Measurements from ENCODE around the gene SEMA4D. TPM values are rescaled to one million over a fixed set of nuclear protein-coding genes. Genes with fewer than 3 reads are reported as not detected.

The SEMA4D gene
- total RNA-seq, 1 donor from 2014 or later: 28.2 TPM

DNA sequence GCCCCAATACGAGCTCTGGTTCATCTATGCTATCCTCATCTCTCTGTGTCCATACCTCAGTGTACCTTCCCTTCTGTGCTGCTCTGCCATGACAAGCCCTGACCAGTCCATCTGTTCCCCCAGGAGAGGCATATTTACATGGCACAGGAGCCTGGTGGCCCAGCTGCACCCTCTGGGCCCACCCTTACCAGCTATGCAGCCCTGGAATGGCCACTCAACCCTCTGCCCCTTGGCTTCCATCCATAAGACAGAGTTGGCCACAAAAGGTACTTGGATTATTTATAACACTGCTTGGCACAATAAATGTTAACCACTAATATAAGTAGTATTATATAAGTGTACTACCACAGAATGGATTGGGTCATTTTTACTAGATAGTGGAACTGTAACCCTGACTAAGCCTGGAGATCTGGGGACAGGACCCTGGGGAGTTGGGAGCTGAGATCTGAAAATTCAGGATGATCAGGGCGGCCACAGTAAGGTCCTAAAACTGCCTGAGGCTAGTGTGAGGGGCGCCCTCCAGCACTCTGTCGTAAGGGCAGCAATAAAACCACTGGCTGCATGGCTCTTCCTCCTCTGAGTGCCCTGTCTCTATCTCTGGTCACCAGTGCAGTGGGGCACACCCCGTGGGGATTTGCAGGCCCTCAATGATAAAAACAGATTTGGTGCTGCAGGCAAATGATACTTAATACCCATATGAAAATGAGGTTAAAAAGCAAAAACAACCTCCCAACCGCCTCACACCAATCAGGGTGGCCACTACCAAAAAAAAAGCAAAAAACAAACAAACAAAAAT, 65.8 kb downstream of the SEMA4D start:
- no peak for DNase-seq (ENCODE audit: low spot score)

DNA sequence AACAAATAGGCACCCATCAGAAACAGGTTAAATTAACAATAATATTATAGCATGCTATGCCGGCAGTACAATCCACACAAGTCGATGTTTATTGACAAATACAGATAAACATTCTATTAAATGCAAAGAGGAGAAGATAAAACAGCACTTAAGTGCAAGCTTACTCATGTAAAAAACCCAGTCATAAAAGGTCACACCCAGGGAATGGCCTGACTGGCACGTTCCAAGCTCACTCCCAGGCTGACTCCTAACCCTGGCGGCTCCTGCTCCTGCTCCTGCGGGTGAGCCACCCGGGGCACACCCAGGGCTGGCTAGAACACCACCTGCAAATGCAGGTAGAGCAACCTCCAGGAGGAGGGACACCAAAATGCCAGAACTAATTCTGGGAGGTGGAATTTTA, 66.9 kb downstream of the SEMA4D start:
- no peak for DNase-seq (ENCODE audit: low spot score)

DNA sequence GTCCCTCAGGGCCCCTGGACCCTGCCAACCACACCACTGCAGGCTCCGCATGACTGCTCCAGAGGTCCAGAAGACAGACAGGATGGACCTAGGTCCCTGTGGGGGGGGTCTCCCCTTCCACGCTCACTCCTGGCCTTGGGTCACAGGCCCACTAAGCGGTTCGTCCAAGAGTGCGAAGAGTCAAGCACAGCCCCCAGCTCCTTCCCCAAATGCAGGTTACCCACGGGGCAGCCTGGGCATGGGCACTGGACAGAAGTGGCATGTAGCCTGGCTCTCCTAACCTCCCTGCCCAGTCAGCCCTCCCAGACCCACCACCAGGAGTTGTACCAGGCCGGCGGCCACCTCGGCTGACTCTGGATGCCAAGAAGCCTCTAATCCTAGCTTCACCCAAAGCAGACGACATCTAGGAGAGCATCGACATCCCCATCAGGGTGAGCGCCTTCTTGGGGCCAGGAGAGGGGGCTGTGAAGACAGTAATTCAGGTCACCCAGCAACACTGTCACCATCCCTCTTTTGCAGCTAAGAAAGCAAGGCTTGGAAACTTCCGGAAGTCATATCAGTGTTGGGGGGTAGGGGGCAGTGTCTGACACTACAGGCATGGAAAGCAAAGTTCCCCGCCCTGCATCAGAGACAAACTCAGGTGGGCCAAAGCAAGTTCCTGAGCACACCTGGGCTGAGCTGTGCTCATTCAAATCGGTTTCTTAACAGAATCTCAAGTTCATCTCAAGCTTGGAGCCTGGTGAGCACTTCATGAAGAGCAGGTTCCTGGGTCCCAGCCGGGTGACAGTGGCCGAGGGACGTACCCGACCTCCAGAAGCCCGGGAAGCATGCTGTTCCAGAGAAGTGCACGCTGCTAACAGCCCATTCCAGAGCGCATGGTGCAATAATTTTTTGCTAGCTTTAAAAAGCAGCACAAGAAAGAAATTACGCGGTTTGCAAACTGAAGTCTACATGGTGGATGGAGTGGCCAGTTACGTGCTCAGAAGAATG, 68.7 kb downstream of the SEMA4D start:
- DNase-seq (ENCODE audit: low spot score): no peak

GRCh38 chr9:89428222-89428761, 69.6 kb downstream of the SEMA4D start:
- DNase-seq (ENCODE audit: low spot score): no peak

GRCh38 chr9:89427621-89428221, 70.2 kb downstream of the SEMA4D start:
- no peak for DNase-seq (ENCODE audit: low spot score)

- no peak for DNase-seq (ENCODE audit: low spot score)
These were observed 71.4 kb downstream of the SEMA4D start for GRCh38 chr9:89426384-89426961.

- no peak for DNase-seq (ENCODE audit: low spot score)
These were observed 72.0 kb downstream of the SEMA4D start for GRCh38 chr9:89425921-89426383.

- DNase-seq (ENCODE audit: low spot score): no peak
These were observed 72.7 kb downstream of the SEMA4D start for GRCh38 chr9:89425024-89425805.

DNA sequence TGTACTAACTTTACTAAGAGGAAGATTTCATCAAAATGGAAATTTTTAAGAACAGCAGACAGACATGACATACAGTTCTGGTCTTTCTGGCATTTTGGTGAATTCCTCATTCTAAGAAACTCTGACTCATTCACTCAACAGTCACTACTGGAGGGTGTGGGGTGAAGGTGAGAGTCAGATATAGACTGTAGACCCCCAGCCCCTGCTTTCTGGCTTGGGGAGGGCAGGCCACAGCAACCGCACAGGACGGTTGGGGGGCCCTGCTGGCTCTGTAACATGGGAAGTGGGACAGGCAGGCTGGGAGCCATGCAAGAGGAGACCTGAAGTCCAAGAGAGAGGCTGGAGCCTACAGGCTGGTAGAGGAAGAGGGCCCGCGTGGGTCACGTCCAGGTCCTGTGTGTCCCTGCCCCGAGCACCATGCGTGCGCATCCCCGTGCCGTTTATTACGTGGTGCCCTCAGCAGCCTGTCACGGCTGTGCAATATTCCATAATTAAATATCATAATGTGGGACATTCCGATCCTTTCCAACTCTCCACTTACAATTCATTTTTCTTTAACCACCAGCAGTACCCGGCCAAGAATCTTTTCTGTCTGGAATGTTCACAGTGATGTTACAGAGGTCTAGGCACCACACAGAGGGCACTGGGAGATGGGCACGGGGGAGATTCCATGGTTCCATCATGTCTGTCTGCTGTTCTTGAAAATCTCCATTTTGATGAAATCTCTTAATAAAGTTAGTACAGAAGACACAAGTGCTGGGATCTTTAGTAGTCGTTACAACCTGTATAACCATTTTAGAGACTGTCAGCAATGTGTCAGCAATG, 75.5 kb downstream of the SEMA4D start:
- DNase-seq (ENCODE audit: low spot score): no peak

DNA sequence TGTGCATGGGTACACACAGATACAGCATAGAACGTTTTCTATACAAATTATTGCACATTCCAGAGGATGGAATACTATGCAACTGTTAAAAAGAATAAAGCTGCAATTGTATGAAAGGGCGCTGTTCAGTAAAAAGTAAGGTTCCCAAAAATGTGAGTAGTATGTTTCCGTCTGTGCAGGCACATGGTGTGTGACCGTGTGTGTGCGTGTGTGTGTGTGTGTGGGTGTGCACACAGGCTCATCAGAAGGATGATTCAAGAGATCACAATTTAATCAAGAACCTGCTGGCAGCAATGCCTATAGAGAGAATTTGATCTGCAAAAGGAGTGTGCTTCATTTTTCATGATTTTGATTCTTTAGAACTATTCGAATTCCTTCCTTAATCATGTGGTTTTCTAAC, 76.3 kb downstream of the SEMA4D start:
- DNase-seq (ENCODE audit: low spot score): no peak

- no peak for DNase-seq (ENCODE audit: low spot score)
These were observed 77.3 kb downstream of the SEMA4D start for GRCh38 chr9:89420397-89421178.

DNA sequence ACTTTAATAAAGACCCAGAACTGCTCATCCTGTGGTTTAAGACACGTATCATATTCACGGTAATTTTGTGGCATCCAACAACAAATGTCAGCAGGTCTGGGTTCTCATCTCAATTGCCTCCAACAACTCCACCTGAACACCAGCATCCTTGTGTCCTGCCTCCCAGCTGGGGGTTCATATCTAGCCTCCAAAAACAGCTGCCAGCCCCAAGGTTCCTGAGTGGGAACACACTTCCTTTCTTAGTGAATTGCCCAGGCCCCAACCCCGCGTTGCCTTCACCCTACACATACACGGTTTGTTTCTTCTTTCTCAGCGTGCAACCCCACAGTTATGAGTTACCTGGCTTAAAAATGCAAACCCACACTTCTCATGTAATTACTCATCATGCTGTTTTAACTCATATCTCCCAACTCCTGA, 77.9 kb downstream of the SEMA4D start:
- DNase-seq (ENCODE audit: low spot score): no peak

DNA sequence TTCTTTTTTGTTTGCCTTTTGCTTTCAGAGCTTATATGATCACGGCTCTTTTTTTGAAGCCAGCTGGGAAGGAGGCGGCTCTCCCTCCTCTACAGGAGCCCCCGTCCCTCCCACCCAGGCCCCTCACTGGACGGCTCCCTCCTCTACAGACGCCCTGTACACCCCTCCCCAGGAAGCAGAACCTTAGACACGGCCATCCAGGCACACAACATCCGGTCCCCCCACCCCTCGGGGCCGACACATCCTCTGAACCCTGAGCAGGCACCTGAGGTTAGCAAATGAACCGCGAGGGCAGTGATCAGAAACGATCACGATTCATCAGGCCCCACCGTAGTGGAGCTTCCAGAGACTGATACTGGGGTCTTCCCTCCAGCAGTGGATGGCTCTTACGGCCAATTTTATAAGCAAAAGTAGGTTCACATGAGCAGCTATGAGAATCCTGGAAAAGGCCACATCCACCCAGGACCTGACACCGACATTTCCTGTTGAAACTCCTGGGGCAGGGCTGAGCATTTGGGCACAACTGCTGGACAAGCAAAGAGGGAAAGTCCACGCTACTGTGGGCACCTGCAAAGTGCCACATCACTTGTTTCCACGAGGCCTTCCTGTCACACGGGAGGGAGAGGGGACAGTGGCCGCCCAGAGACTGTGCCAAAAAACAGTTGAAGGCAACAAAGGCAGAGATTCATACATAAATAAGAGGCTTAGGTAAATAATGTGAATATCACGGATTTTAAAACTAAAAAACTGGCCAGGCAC, 78.9 kb downstream of the SEMA4D start:
- no peak for DNase-seq (ENCODE audit: low spot score)

DNA sequence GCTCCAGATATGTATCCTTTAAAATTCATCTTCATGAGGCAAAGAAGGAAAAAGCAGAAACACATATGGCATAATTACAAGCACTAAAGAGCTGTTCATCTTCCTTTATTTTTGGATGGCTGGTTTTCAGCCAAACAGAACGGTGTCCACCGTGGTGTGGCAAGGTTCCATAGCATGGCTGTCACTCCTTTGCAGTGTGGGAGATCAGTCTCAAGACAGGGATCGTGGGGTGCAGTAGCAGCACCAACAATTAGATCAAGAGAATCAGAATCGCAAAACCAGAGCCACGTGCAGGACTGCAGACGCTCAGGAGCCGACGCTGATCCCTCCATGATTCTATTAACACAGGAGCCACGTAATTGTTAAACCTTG, 79.5 kb downstream of the SEMA4D start:
- no peak for DNase-seq (ENCODE audit: low spot score)

DNA sequence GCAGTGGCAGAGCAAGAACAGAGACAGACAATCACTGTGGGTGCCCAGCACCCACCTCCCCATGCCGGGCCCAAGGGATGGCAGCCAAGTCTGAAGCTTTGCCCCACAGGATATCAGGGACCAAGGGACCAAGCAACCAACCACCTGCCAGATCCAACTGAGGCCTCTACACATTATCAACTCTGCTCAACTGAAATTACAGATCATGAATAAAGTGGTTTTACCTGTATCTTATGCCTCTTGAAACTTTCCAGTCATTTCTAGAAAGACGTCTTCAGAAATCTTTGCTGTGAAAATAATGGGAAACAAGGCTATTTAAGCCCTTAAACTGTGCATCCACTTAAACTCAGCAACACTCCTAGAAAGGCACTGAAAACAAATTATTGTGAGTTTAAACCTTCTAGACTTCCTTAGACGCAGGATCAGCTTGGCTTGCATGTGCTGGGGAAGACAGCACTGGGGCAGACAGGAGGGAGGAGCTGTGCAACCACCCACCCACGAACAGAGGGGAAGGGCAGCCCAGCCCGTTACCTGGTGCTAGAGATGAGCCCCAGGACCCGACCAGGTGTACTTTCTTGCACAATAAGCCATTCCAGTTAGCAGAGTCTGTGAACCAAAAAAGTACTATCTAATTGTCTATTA, 80.0 kb downstream of the SEMA4D start:
- DNase-seq (ENCODE audit: low spot score): no peak

DNA sequence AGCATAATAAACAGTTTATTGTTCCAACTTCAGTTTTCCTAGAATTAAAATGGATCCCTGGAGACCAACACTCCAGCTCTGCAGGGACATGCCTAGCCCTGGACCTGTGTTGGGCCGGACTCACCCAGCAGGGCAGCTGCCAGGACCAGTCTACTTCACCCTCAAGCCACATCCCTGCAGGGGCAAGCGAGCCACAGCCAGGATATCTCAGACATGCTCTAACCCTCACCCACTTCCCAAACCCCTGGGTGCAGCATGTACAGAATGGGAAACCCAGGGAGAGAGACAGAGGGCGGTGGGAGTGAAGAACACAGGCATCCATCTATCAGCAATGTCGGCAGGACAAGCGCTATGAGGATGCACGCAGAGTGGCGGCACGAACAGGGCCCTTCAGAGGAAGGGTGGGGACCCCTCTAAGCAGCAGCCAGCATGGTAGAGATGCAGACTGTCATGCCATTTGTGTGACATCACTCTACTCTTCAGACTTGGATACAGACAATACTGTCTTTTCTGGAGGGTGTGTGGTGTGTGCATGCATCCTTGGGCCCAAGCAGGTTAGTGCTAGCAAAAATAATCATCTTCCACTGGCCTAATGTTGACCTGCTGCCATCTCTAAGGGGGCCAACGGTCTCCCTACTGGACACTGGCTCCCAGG, 83.1 kb downstream of the SEMA4D start:
- DNase-seq (ENCODE audit: low spot score): no peak

Measured in umbilical cord (tissue), 2 donors.